HepG2 (cell line): ENCODE measurements around the gene MUC13. TPM values are rescaled to one million over a fixed set of nuclear protein-coding genes. Genes with fewer than 3 reads are reported as not detected.

ENCODE experiments used
- ATAC-seq: fragments of 200-7000 bp; cut with Tn5 transposase; 3 replicates; pipeline ENCODE4 v1.9.1; 2020; ENCODE audit warnings: mild to moderate bottlenecking, moderate library complexity
- BruUV-seq: library from RNA; stranded (reverse); fragments of 400-500 nt; replicated peaks from 2 replicates; lab custom pipeline; 2021; lab: Mats Ljungman, UMichigan
- CTCF ChIA-PET: fragments of 300-600 bp; formaldehyde crosslinking; extraction: SDS; loops from one replicate; lab custom pipeline; 2021; ENCODE audit warnings: low total read pairs, inconsistent platforms, low intra/inter-chr PET ratio; lab: Yijun Ruan, JAX
- POLR2A ChIA-PET: fragments of 350-600 bp; sonication (Branson Sonifier 250); formaldehyde crosslinking; loops from one replicate; lab custom pipeline; 2020; ENCODE audit warnings: antibody characterized with exemption, inconsistent platforms; lab: Yijun Ruan, JAX
- DNase-seq: peaks from one replicate; pipeline ENCODE4 v3.0.0-alpha.2; 2015; ENCODE audit warnings: low spot score
- FAIRE-seq: peaks from 3 replicates; lab custom pipeline; 2011; peaks lifted over from hg19 to GRCh38; lab: Jason Lieb, UNC
- H2AFZ ChIP-seq: one replicate; pipeline ENCODE4 v1.6.1; 2011; ENCODE audit warnings: low read length, inconsistent platforms
- H3K27ac ChIP-seq: fragments of 300-600 bp; 3 replicates; pipeline ENCODE4 v1.8.0; 2011; ENCODE audit warnings: mixed run types, mild to moderate bottlenecking, mixed read lengths, low read length, inconsistent platforms; ENCODE audit not compliant: insufficient read depth; ENCODE audit errors: extremely low read length
- H3K27me3 ChIP-seq, 2 experiments: fragments of 200-600 bp in 1 of 2; 2 replicates in 1 of 2; 3 replicates in 1 of 2; pipeline versions ENCODE4 v1.6.0 to v1.8.0; 2011; ENCODE audit warnings: low read length in 2 of 2, mild to moderate bottlenecking in 2 of 2, moderate library complexity in 2 of 2, inconsistent platforms in 1 of 2; ENCODE audit not compliant: insufficient read depth in 2 of 2, control insufficient read depth in 1 of 2
- H3K36me3 ChIP-seq, 2 experiments: fragments of 200-600 bp in 1 of 2; replicated peaks in 1 of 2; 2 replicates in 1 of 2; 3 replicates in 1 of 2; pipeline versions ENCODE4 v1.5.1 to v1.8.0; 2011; ENCODE audit warnings: low read length in 2 of 2, inconsistent platforms in 1 of 2; ENCODE audit not compliant: insufficient read depth in 2 of 2, control insufficient read depth in 1 of 2
- H3K4me1 ChIP-seq: 2 replicates; pipeline ENCODE4 v1.5.1; 2012; ENCODE audit warnings: low read length, inconsistent platforms; ENCODE audit not compliant: insufficient read depth
- H3K4me2 ChIP-seq: 2 replicates; pipeline ENCODE4 v1.6.0; 2011; ENCODE audit warnings: low read depth, low read length, inconsistent platforms
- H3K4me3 ChIP-seq, 3 experiments: fragments of 200-600 bp in 1 of 3; sonication (generic), shearing (Covaris generic) in 1 of 3; replicated peaks in 1 of 3; 2 replicates each; pipeline ENCODE4 v1.5.1; 2011 to 2016; ENCODE audit warnings: low read length in 3 of 3, inconsistent platforms in 2 of 3, low read depth in 2 of 3, mild to moderate bottlenecking in 2 of 3, control low read depth in 1 of 3, mixed read lengths in 1 of 3; ENCODE audit not compliant: insufficient read depth in 1 of 3
- H3K79me2 ChIP-seq: one replicate; pipeline ENCODE4 v1.6.1; 2011; ENCODE audit warnings: low read length, inconsistent platforms; ENCODE audit not compliant: insufficient read depth
- H3K9ac ChIP-seq: 2 replicates; pipeline ENCODE4 v1.6.0; 2011; ENCODE audit warnings: mild to moderate bottlenecking, low read depth, low read length, inconsistent platforms; ENCODE audit not compliant: insufficient read depth
- H3K9me3 ChIP-seq: 2 replicates; pipeline ENCODE4 v1.5.1; 2012; ENCODE audit warnings: mild to moderate bottlenecking, low read length
- H4K20me1 ChIP-seq: 2 replicates; pipeline ENCODE4 v1.6.0; 2011; ENCODE audit warnings: inconsistent platforms, mild to moderate bottlenecking, low read length, moderate library complexity; ENCODE audit not compliant: insufficient read depth
- PAX8 ChIP-seq: sonication (generic); formaldehyde crosslinking; IDR thresholded peaks from 2 replicates; pipeline ENCODE4 v1.8.0; 2022; ENCODE audit warnings: mild to moderate bottlenecking, missing genetic modification reagents, borderline replicate concordance
- PRDM10 ChIP-seq: sonication (generic); formaldehyde crosslinking; IDR thresholded peaks from 2 replicates; pipeline ENCODE4 v1.4.0; 2020; ENCODE audit warnings: low read depth, missing genetic modification reagents
- ZBED4 ChIP-seq: sonication (generic); formaldehyde crosslinking; IDR thresholded peaks from 2 replicates; pipeline ENCODE4 v1.4.0; 2020; ENCODE audit warnings: missing genetic modification reagents, borderline replicate concordance
- ZFP36L1 ChIP-seq: sonication (generic); formaldehyde crosslinking; IDR thresholded peaks from 2 replicates; pipeline ENCODE4 v1.8.0; 2022; ENCODE audit warnings: mild to moderate bottlenecking, missing genetic modification reagents, moderate library complexity
- ZNF160 ChIP-seq: sonication (generic); formaldehyde crosslinking; IDR thresholded peaks from 2 replicates; pipeline ENCODE4 v1.8.0; 2022; ENCODE audit warnings: mild to moderate bottlenecking, inconsistent platforms, missing genetic modification reagents
- ZNF740 ChIP-seq: sonication (generic); formaldehyde crosslinking; IDR thresholded peaks from 2 replicates; pipeline ENCODE4 v1.4.0; 2020; ENCODE audit warnings: missing genetic modification reagents
- WGBS: methylation state at CpG from one replicate; pipeline ENCODE4 v1.1.6; 2017; ENCODE audit warnings: low lambda C conversion rate; 5-methylcytosine and 5-hydroxymethylcytosine counted together
- in situ Hi-C: cut with HindIII; loops from 2 replicates; pipeline ENCODE4 v1.10.0; 2017; ENCODE audit warnings: low pct_unique_long_range_greater_than_20kb; ENCODE audit not compliant: extremely low pct_ligation_motif_present
- intact Hi-C: fragments of 100-400 bp; cut with micrococcal nuclease; formaldehyde crosslinking; loops from one replicate; pipeline ENCODE4 v1.10.0; 2022; ENCODE audit not compliant: unreplicated experiment
- polyA plus RNA-seq, 8 experiments: library from polyadenylated mRNA; depleted of rRNA in 3 of 8; stranded (reverse) in 7 of 8; unstranded in 1 of 8; fragments of >200 nt; fragmentation: Illumina TruSeq in 4 of 8; extraction: Trizol in 4 of 8; gene quantifications; 2 replicates each; pipeline versions ENCODE4 v1.2.1 to v1.2.3, GENCODE V29; 2011 to 2016; ENCODE audit warnings: low read depth in 4 of 8, missing spikeins in 1 of 8, mixed read lengths in 1 of 8; ENCODE audit not compliant: insufficient read depth in 1 of 8
- total RNA-seq, 5 experiments: library from RNA; depleted of rRNA; stranded (reverse); fragments of >200 nt; fragmentation: Illumina TruSeq; extraction: Trizol; gene quantifications; 2 replicates each; pipeline ENCODE4 v1.2.3, GENCODE V29; 2016; ENCODE audit warnings: low read depth in 1 of 5

Gene MUC13
- total and polyA plus RNA-seq, 2 of the 13 experiments (the other 11 are each of a cell fraction or from before 2014, with no cell fraction given) = 0.04 to 1.2 TPM

- TF ChIP-seq ZFP36L1 (CRISPR knock-in tag) (no peak), PAX8 (no peak), PRDM10 (CRISPR knock-in tag) (no peak)
Observed at GRCh38 chr3:124923833-124924232, 10.7 kb downstream of the MUC13 start (continued).

GRCh38 chr3:124920718-124921117 lies 13.8 kb downstream of the MUC13 start:
- FAIRE-seq (no peak), DNase-seq (no peak), ATAC-seq (no peak)
- no peaks in the 10 kb centered on the region for H3K9me3 ChIP-seq
- BruUV-seq = no TSS peak
- peaks cover 0 to 7% of the 10 kb centered on the region in 2 experiments; a peak in 1 of 5 replicates for H3K27me3 ChIP-seq
- H3K79me2 ChIP-seq = no peaks in the 10 kb centered on the region
- WGBS = 79% methylated on average over 4 of the region's 5 CpGs
- TF ChIP-seq ZBED4 (CRISPR knock-in tag) (no peak), ZNF160 (CRISPR knock-in tag) (no peak), ZNF740 (CRISPR knock-in tag) (no peak)
- no peak overlapping the region for H3K4me2 ChIP-seq
- H3K4me1 ChIP-seq = peaks cover 20% of the 10 kb centered on the region
- ChIA-PET CTCF (no interaction called here), POLR2A (no interaction called here)
- H3K36me3 ChIP-seq = no peaks in the 10 kb centered on the region
- H2AFZ ChIP-seq = no peak overlapping the region
- intact Hi-C loops (loop anchor here (10.0 kb wide), 1 partner anchor 664 kb away; no protein-coding TSS in a partner anchor), in situ Hi-C loops (no loop called here)
- no peak overlapping the region for H3K27ac ChIP-seq
- H3K9ac ChIP-seq = no peak overlapping the region
- H3K4me3 ChIP-seq = no peak overlapping the region
- H4K20me1 ChIP-seq = no peaks in the 10 kb centered on the region
